HepG2 (cell line): Measurements from ENCODE around the gene PPP4C. TPM values are rescaled to one million over a fixed set of nuclear protein-coding genes. Genes with fewer than 3 reads are reported as not detected.

Source experiments
- AHR ChIP-seq: IDR thresholded peaks from 2 replicates; pipeline ENCODE4 v1.6.1; 2018; ENCODE audit warnings: missing genetic modification reagents, missing compliant biosample characterization
- ARNT2 ChIP-seq: sonication (generic); formaldehyde crosslinking; IDR thresholded peaks from 2 replicates; pipeline ENCODE4 v1.8.0; 2022; ENCODE audit warnings: mild to moderate bottlenecking, low read depth, missing genetic modification reagents, moderate library complexity
- ATAD3A ChIP-seq: sonication (generic); formaldehyde crosslinking; IDR thresholded peaks from 2 replicates; pipeline ENCODE4 v1.4.0; 2020; ENCODE audit warnings: missing genetic modification reagents
- CENPX ChIP-seq: sonication (generic); formaldehyde crosslinking; IDR thresholded peaks from 2 replicates; pipeline ENCODE4 v1.9.0; 2021; ENCODE audit warnings: mild to moderate bottlenecking, missing genetic modification reagents, moderate library complexity
- CHD2 ChIP-seq: IDR thresholded peaks from 2 replicates; pipeline ENCODE4 v1.6.1; 2011; ENCODE audit warnings: low read depth, low read length, improper control_type of control experiment
- DNMT3B ChIP-seq: conservative IDR thresholded peaks from 2 replicates; pipeline ENCODE4 v1.6.1; 2016; ENCODE audit warnings: missing biosample characterization, control low read depth
- DPF2 ChIP-seq: sonication (generic); formaldehyde crosslinking; IDR thresholded peaks from 2 replicates; pipeline ENCODE4 v1.4.0; 2020; ENCODE audit warnings: mild to moderate bottlenecking, low read depth, missing genetic modification reagents, borderline replicate concordance
- GATAD1 ChIP-seq: IDR thresholded peaks from 2 replicates; pipeline ENCODE4 v1.6.1; 2016; ENCODE audit warnings: missing genetic modification reagents, missing compliant biosample characterization
- IRX3 ChIP-seq: sonication (generic); formaldehyde crosslinking; IDR thresholded peaks from 2 replicates; pipeline ENCODE4 v1.8.1; 2023; ENCODE audit warnings: mild to moderate bottlenecking, low read depth, missing genetic modification reagents, borderline replicate concordance
- JDP2 ChIP-seq: sonication (generic); formaldehyde crosslinking; IDR thresholded peaks from 2 replicates; pipeline ENCODE4 v1.8.1; 2022; ENCODE audit warnings: missing genetic modification reagents, borderline replicate concordance
- KDM6A ChIP-seq: IDR thresholded peaks from 2 replicates; pipeline ENCODE4 v1.6.1; 2016; ENCODE audit warnings: low read depth
- MIER2 ChIP-seq: IDR thresholded peaks from 2 replicates; pipeline ENCODE4 v1.6.1; 2016; ENCODE audit warnings: missing biosample characterization, missing genetic modification reagents
- PAX8 ChIP-seq: sonication (generic); formaldehyde crosslinking; IDR thresholded peaks from 2 replicates; pipeline ENCODE4 v1.8.0; 2022; ENCODE audit warnings: mild to moderate bottlenecking, missing genetic modification reagents, borderline replicate concordance
- PHF8 ChIP-seq: sonication (generic); formaldehyde crosslinking; IDR thresholded peaks from 2 replicates; pipeline ENCODE4 v1.5.0; 2020; ENCODE audit warnings: missing genetic modification reagents
- PRMT3 ChIP-seq: sonication (generic); formaldehyde crosslinking; IDR thresholded peaks from 2 replicates; pipeline ENCODE4 v1.8.1; 2022; ENCODE audit warnings: low read depth, mild to moderate bottlenecking, moderate library complexity, missing genetic modification reagents, borderline replicate concordance
- SRY ChIP-seq: sonication (generic); formaldehyde crosslinking; IDR thresholded peaks from 2 replicates; pipeline ENCODE4 v1.8.0; 2022; ENCODE audit warnings: mild to moderate bottlenecking, missing genetic modification reagents
- THAP11 ChIP-seq: IDR thresholded peaks from 2 replicates; pipeline ENCODE4 v1.6.1; 2016; ENCODE audit warnings: missing biosample characterization, missing genetic modification reagents
- ZBTB21 ChIP-seq: sonication (generic); formaldehyde crosslinking; IDR thresholded peaks from 2 replicates; pipeline ENCODE4 v1.4.0; 2020; ENCODE audit warnings: missing genetic modification reagents
- ZFAT ChIP-seq: sonication (generic); formaldehyde crosslinking; conservative IDR thresholded peaks from 2 replicates; pipeline ENCODE4 v1.8.1; 2023; ENCODE audit warnings: missing genetic modification reagents, inconsistent platforms
- ZNF619 ChIP-seq: sonication (generic); formaldehyde crosslinking; IDR thresholded peaks from 2 replicates; pipeline ENCODE4 v1.4.0; 2020; ENCODE audit warnings: mild to moderate bottlenecking, missing genetic modification reagents
- ZNF781 ChIP-seq: sonication (generic); formaldehyde crosslinking; IDR thresholded peaks from 2 replicates; pipeline ENCODE4 v1.5.1; 2020; ENCODE audit warnings: borderline replicate concordance, mild to moderate bottlenecking, missing genetic modification reagents; ENCODE audit errors: not compliant biosample characterization
- polyA plus RNA-seq, 8 experiments: library from polyadenylated mRNA; depleted of rRNA in 3 of 8; stranded (reverse) in 7 of 8; unstranded in 1 of 8; fragments of >200 nt; fragmentation: Illumina TruSeq in 4 of 8; extraction: Trizol in 4 of 8; gene quantifications; 2 replicates each; pipeline versions ENCODE4 v1.2.1 to v1.2.3, GENCODE V29; 2011 to 2016; ENCODE audit warnings: low read depth in 4 of 8, missing spikeins in 1 of 8, mixed read lengths in 1 of 8; ENCODE audit not compliant: insufficient read depth in 1 of 8
- total RNA-seq, 5 experiments: library from RNA; depleted of rRNA; stranded (reverse); fragments of >200 nt; fragmentation: Illumina TruSeq; extraction: Trizol; gene quantifications; 2 replicates each; pipeline ENCODE4 v1.2.3, GENCODE V29; 2016; ENCODE audit warnings: low read depth in 1 of 5
- TF ChIP-seq, protein P1 (sequence below): sonication (generic); formaldehyde crosslinking; IDR thresholded peaks from 2 replicates; pipeline ENCODE4 v1.5.1; 2020; ENCODE audit warnings: mild to moderate bottlenecking, moderate library complexity, missing genetic modification reagents
- TF ChIP-seq, protein P2 (sequence below): sonication (generic); formaldehyde crosslinking; IDR thresholded peaks from 2 replicates; pipeline ENCODE4 v1.8.0; 2022; ENCODE audit warnings: missing genetic modification reagents, mild to moderate bottlenecking, borderline replicate concordance
- TF ChIP-seq, protein P3 (sequence below): sonication (generic); formaldehyde crosslinking; IDR thresholded peaks from 2 replicates; pipeline ENCODE4 v1.4.0; 2020; ENCODE audit warnings: missing genetic modification reagents, mild to moderate bottlenecking, borderline replicate concordance
- TF ChIP-seq, protein P4 (sequence below): sonication (generic); formaldehyde crosslinking; IDR thresholded peaks from 2 replicates; pipeline ENCODE4 v1.4.0; 2020; ENCODE audit warnings: low read depth, mild to moderate bottlenecking, missing genetic modification reagents

The PPP4C gene
- total and polyA plus RNA-seq, 2 of the 13 experiments (the other 11 are each of a cell fraction or from before 2014, with no cell fraction given) = 176 to 220 TPM

DNA sequence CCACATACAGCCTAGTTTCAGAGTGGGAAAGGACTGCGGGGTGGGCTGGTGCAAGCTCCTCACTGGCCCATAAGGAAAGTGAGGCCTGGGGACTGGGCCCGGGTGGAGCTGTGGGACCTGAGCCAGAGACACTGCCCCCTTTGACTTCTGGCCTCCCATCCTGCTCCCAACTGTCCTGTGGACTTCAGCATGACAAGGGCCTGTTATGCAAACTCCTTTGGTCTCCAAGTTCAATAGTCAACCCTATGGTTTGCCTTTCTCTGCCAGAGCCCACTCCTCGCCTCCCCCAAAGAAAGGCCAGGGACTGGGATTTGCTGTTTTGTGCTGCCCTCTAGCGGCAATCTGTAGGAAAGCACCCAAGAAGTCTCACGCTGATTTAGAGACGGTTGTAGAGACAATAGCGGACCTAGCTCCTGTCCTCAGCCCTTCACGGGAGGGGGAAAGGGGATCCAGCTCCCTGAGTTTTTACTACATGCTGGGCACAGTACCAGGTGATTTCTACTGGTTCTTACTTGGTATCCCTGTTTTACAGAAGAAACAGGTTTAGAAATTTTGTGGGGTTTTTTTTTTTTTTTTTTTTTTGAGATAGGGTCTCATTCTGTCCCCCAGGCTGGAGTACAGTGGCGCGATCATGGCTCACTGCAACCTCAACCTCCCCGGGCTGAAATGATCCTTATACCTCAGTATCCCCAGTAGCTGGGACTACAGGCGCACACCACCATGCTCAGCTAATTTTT, 43.5 kb upstream of the PPP4C start (continued):
- TF ChIP-seq, protein P1, sequence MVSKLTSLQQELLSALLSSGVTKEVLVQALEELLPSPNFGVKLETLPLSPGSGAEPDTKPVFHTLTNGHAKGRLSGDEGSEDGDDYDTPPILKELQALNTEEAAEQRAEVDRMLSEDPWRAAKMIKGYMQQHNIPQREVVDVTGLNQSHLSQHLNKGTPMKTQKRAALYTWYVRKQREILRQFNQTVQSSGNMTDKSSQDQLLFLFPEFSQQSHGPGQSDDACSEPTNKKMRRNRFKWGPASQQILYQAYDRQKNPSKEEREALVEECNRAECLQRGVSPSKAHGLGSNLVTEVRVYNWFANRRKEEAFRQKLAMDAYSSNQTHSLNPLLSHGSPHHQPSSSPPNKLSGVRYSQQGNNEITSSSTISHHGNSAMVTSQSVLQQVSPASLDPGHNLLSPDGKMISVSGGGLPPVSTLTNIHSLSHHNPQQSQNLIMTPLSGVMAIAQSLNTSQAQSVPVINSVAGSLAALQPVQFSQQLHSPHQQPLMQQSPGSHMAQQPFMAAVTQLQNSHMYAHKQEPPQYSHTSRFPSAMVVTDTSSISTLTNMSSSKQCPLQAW (CRISPR knock-in tag) = peak; percentile 81; the same call in 1 of the 2 replicates
- TF ChIP-seq, protein P2, sequence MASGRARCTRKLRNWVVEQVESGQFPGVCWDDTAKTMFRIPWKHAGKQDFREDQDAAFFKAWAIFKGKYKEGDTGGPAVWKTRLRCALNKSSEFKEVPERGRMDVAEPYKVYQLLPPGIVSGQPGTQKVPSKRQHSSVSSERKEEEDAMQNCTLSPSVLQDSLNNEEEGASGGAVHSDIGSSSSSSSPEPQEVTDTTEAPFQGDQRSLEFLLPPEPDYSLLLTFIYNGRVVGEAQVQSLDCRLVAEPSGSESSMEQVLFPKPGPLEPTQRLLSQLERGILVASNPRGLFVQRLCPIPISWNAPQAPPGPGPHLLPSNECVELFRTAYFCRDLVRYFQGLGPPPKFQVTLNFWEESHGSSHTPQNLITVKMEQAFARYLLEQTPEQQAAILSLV (CRISPR knock-in tag) = no peak
- TF ChIP-seq GATAD1 (CRISPR knock-in tag) (no peak), SRY (CRISPR knock-in tag) (no peak), IRX3 (CRISPR knock-in tag) (no peak), THAP11 (peak; percentile 66; the same call in 1 of the 2 replicates), PHF8 (CRISPR knock-in tag) (no peak), ZNF619 (no peak), ATAD3A (CRISPR knock-in tag) (no peak), ZNF781 (peak; percentile 72), ZFAT (CRISPR knock-in tag) (no peak), ARNT2 (no peak), DPF2 (no peak), PAX8 (no peak), PRMT3 (CRISPR knock-in tag) (no peak), CHD2 (peak; percentile 11; the same call in 1 of the 2 replicates), CENPX (CRISPR knock-in tag) (no peak), ZBTB21 (CRISPR knock-in tag) (no peak), DNMT3B (CRISPR knock-in tag) (no peak), JDP2 (no peak), KDM6A (no peak), AHR (no peak), MIER2 (CRISPR knock-in tag) (peak; percentile 89)
- TF ChIP-seq, protein P3, sequence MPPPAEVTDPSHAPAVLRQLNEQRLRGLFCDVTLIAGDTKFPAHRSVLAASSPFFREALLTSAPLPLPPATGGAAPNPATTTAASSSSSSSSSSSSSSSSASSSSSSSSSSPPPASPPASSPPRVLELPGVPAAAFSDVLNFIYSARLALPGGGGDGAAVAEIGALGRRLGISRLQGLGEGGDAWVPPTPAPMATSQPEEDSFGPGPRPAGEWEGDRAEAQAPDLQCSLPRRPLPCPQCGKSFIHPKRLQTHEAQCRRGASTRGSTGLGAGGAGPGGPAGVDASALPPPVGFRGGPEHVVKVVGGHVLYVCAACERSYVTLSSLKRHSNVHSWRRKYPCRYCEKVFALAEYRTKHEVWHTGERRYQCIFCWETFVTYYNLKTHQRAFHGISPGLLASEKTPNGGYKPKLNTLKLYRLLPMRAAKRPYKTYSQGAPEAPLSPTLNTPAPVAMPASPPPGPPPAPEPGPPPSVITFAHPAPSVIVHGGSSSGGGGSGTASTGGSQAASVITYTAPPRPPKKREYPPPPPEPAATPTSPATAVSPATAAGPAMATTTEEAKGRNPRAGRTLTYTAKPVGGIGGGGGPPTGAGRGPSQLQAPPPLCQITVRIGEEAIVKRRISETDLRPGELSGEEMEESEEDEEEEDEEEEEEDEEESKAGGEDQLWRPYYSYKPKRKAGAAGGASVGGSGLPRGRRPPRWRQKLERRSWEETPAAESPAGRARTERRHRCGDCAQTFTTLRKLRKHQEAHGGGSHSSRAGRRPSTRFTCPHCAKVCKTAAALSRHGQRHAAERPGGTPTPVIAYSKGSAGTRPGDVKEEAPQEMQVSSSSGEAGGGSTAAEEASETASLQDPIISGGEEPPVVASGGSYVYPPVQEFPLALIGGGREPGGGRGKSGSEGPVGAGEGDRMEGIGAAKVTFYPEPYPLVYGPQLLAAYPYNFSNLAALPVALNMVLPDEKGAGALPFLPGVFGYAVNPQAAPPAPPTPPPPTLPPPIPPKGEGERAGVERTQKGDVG (CRISPR knock-in tag) = no peak
- TF ChIP-seq, protein P4, sequence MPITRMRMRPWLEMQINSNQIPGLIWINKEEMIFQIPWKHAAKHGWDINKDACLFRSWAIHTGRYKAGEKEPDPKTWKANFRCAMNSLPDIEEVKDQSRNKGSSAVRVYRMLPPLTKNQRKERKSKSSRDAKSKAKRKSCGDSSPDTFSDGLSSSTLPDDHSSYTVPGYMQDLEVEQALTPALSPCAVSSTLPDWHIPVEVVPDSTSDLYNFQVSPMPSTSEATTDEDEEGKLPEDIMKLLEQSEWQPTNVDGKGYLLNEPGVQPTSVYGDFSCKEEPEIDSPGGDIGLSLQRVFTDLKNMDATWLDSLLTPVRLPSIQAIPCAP (CRISPR knock-in tag) = no peak
